Activated T-helper 1 cell treated with anti-CD3 and anti-CD28 coated beads, Interleukin-2, amount 50 U/mL, for 16 hours (primary cell): ENCODE results near the gene CD300E.
"Not testable (repeated sequence)": the region's sequence is repeated elsewhere in the genome, so short reads cannot be mapped to it uniquely, and the experiment has no call there.

Experiments used
- DNase-seq, 2 donors: peaks; one replicate each; pipeline ENCODE4 v3.0.0-alpha.2; 2020; ENCODE audit warnings: low read depth in 1 of 2, low spot score in 1 of 2

CD300E gene

DNA sequence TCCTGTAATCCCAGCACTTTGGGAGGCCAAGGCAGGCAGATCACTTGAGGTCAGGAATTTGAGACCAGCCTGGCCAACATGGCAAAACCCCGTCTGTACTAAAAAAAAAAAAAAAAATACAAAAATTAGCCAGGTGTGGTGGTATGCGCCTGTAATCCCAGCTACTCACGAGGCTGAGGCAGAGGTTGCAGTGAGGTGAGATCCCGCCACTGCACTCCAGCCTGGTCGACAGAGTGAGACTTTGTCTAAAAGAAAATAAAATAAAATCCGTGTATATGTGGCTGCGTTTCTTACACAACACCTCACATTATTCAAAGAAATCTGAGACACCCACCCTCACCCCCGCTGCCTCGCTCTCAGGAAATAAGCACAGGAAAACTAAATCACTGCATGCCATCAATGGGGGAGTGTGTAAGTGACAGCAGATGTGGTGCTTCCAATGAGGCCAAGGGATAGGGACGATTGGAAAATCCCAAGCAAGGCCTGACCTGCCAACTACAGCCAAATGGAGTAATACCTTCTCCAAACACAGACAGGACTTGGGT, 13.1 kb upstream of the CD300E start:
- not testable (repeated sequence) for DNase-seq

DNA sequence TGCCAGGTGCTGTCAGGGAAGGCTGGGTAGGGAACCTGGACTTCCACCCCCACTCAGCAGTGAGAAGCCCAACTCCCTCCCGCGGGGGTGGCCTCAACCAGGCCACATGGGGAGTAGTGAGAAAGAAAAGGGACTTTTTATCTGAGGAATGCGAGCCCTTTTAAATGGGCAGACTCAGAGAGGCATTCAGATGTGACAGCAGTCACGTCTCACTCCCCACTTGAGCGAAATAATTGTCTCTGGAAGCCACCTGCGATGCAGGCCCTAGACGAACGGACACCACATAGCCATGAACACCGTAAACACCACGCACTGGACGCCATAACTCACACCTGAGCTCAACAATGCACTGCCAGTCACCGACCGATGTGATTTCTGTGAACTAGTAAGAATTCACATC, 11.9 kb upstream of the CD300E start:
- no peak for DNase-seq

DNA sequence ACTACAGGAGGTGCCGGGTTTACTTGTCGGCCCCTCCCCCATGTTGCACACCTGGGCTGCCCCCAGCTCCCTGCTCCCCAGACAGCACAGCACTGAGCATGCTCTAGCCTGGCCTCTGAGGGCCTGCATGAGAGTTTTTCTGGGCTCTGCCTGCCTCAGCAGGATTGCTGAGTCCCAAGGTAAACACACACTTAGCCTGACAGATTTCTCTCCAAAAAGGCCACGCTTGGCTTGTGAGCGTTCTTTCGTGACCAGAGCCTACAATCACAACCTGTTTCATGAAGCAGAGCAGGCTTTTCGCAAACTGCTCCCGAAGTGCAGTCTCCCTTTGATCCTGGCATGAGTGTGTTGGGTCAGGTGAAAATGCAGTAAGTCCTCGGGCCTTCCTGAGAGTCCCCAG, 9.8 kb upstream of the CD300E start:
- DNase-seq, result no peak

DNA sequence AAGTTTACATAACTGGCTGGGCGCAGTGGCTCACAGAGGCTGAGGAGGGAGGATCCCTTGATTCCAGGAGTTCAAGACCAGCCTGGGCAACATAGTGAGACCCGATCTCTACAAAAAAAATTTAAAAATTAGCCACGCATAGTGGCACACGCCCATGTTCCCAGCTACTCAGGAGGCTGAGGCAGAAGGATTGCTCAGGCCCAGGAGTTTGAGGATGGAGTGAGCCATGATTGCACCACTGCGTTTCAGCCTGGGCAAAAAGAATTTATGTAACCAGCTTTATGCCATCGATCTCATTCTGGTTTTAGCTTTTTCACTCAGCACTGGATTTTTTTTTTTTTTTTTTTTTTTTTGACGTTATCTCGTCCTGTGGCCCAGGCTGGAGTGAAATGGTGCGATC, 9.1 kb upstream of the CD300E start:
- no peak for DNase-seq

DNA sequence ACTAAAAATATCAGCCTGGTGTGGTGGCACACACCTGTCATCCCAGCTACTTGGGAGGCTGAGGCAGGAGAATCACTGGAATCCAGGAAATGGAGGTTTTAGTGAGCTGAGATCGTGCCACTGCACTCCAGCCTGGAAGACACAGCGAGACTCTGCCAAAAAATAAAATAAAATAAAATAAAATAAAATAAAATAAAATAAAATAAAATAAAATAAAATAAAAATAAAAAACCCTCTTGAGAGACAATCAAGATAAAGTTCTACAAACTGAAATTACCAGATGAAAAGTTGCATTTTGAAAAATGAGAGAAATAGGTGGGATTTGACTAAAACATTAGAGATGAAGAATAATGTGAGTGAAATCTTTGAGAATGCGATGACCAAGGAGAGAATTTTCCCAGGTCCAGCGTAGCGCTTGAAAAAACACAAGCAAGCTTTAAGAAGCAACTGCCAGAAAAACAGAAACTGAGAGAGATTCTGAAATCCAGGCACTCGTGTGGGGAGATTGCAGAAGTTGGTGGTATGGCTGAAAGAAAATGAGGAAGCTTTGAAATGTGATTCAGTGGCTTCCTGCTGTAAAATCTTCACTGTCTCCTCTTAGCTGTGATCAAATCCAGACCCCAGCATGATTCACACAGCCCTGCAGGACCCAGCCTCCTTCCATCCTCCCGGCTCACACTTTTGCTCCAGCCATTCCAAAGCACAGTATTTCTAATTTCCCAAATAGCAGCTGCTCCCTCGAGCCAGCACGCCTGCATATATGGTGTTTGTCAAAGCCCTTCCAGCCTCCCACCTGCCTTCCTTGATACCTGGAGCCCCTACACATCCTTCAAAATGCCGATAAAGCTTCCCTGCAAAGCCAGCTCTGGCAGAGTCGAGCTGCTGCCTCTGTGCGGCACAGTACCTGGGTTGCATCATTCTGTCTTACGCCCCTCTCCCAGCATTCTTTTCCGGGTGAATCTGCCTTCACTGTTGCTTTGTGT, 8.2 kb upstream of the CD300E start:
- DNase-seq, result no peak

DNA sequence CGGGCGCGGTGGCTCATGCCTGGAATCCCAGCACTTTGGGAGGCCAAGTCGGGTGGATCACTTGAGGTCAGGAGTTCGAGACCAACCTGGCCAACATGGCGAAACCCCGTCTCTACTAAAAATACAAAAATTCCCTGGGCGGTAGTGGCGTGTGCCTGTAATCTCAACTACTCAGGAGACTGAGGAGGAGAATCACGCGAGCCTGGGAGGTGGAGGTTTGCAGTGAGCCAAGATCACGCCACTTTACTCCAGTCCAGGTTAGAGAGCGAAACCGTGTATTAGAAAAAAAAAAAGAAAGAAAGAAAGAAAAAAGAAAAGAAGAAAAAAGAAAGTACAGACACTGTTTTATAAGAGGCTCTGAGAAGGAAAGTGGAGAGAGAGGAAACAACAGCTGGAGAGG, 6.7 kb upstream of the CD300E start:
- DNase-seq, result not testable (repeated sequence)

DNA sequence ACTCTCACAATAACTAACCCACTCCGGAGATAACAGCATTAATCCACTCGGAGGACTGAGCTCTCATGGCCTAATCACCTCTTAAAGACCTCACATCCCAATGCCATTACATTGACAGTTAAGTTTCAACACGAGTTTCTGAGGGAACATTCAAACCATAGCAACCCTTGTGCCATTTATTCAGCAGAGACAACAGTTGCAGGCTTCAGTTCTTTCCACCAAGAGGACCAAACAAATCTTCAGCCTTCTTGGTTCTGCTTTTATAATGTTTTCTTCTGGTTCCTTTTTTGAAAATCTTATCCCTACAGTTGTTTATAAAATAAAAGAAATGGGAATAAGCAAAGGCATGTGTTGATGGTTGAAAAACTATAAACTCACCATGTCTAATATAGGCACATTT, 2.1 kb upstream of the CD300E start:
- no peak for DNase-seq

DNA sequence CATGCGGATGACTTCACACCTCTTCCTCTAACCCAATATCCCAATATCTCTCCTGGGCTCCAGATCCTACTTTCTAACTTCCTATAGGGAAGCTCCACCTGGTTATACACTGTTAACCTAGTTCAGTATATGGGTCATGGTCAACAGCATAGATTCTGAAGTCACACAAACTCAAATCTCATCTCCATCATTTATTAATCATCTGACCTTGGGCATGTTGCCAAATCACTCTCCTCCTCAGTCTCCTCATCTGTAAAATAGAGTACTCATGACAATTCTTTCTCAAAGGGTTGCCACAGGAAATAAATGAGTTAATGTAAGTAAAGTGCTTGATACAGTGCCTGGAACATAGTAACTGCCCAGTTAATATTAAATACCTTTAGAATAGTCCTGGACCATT, 593 bp upstream of the CD300E start:
- no peak for DNase-seq

DNA sequence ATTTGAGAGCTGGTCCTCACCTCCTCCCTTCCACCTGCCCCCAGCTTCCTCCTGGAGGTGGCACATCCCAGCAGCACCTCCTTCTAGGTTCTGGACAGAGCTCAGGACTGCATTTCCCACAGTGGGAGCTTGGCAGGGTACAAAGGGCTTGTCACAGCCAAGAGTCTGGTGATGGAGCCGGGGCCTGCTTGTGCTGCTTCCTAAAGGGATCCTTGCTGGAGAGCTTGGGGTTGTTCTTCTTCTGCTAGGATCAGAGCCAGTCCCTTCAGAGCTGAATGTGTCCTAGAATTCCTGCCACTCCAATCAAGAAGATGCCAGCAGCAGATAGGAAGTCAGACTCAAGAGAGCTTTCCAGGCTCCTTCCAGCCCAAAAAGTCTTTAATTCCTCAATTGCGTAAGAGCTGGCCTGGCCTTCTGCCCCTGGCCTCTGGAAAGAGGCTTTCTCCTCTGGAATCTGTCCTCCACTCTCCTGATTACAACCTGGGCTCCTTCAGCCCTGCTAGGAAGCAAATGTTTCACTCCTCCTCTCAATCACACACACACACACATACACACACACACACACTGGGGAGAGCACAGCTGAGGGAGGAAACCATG, 4.4 kb downstream of the CD300E start:
- no peak for DNase-seq

DNA sequence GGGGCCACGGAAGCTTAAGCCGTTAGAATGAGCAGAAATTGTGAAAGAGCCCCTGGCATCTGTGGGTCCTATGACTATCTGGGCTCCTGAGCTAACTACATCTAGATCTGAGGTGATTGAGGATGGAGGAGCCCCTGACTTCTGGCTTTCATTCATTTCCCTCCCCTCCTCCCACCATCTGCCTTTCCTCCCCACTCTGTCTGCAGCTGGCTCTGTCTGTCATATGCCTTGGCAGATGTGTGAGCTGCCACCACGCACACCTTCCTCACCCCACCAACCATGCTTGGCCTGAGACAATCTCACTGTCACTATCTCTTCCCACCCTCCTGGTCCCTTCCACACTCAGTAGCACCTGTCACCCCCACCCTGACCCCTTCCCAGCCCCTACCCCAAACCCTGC, 5.1 kb downstream of the CD300E start:
- no peak for DNase-seq

DNA sequence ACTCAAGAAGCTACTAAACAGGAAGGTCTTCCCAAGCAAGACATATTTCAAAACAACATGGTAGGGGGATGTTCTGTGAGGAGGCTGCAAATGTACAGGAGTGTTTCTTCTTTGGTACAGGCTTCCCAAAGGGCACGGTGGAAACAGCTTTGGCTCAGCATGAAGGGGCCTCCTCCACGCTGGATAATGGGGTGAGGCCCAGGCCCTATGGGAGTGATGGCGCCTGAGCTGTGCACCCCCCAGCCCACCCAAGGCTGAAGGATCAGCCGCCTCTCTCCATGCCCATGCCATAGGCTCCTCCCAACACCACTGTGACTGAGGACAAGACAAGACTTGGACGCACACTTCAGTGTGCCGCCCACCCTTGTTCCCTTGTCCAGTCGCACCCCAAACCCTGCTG, 6.8 kb downstream of the CD300E start:
- no peak for DNase-seq

DNA sequence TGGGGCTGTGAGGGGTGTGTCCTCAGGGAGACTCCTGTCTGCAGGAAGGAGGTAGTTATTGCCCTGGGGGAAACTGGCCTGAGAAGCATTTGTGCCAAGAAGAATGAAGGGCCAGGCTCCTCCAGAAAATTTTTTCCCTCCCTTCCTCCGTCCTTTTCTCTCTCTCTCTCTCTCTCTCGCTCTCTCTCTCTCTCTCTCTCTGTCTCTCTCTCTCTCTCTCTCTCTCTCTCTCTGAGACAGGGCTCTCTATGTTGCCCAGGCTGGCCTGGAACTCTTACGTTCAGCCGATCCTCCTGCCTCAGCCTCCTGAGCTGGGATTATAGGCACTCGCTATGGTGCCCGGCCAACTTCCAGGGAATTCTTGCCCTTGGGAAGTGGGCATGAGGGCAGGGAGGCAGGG, 11.5 kb downstream of the CD300E start:
- DNase-seq, result no peak

DNA sequence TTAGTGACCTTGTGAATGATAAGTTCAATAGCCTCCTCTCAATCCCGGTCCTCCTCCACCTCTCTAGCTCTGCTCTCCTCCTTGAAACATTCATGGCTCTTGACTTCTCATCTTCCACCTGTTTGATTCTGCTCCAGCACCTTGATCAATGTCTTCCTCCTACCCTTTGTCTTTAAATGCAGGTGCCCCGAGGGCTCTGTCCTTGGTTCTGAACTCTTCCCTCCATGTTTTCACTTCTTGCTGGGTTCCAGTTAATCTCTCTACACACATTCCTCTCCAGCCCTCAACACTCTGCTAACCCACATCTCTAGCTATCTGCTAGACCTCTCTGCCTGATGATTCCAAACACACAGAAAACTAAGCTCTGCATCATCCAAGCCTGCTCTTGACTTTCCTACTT, 13.4 kb downstream of the CD300E start:
- no peak for DNase-seq

DNA sequence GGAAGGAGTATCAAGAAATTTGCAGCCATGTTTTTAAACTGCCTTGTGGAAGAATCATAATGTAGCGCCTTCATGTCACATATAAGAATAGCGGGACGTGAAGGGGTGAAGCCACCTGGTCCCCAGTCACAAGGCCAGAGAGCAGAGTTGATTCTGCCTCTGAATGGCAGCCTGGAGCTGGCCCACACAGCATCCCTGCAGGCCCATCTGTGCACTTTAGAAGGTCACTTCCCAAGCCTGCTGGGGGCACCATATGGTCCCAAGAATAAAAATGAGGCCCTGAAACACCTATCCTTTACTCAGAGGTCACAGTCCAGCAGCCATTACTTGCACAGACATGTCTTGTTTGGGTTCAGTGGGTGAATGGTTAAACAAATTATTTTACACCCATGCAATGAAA, 15.0 kb downstream of the CD300E start:
- DNase-seq, result no peak

DNA sequence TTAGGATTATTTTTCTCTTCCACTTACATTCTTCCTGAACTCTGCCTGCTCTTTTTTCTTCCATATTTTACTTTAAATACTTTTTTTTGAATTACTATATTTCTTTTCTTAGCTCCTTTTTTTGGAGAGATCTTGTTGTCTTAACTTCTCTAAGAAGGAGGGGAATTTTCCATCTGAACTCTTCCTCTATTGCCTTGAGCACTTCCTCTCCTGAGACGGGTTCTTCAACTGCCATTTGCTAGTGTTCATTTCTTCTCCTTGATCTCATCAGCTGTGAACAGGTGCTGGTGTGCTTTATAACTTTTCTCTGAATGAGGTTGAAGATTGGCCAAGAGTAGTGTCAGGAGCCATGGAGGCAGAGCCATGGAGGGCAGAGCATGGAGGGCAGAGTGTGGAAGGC, 16.3 kb downstream of the CD300E start:
- no peak for DNase-seq

DNA sequence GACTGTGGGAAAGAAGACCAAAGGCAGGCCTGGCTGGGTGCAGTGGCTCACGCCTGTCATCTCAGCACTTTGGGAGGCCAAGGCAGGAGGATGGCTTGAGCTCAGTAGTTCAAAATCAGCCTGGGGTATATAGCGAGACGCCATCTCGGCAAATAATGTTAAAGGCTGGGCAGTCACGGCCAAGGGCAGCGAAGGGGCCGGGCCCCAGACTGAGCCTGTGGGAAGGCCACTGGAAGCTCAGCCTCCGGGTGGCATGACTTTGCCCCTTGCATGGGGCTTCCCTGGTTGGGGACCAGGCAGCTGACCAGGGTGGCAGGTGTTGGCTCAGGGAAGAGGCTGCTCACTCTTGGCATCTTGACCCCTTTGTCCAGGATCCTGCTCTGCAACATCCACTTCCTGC, 17.5 kb downstream of the CD300E start:
- no peak for DNase-seq

DNA sequence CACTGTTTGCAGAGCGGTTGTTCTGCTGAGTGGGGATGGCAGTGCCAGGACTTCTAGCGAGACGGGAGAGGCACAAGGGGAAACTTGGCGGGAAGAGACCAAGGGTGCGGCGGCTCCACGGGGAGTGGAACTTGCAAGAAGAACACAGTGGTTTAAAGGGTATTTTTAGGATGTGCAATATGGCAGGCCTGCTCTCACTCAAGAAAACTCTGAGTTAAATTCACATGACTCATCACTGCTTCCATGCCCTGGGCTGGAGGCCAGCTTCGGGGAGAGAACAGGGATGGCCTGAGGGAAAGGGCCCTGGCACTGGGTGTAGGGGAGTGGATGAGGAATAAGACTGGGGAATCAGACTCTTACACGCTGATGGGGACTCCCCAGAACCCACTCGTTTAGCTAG, 18.2 kb downstream of the CD300E start:
- DNase-seq, result no peak

DNA sequence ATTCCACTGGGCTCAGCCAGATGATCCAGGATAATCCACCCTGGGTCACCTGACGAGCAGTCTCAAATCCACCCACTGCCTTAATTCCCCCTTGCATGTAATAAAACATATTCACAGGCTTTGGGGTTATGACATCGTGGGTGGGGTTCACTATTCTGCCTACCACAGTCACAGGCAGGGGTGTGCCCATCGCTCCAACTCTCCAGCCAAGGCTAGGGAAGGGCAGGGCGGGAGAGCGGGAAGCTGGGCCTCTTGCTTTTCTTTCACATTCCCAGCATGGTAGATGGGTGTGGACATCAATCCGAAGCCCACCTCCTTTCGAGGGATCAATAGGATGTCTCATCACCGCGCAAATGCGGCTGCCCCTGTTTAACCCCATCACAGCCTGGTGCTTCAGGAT, 18.8 kb downstream of the CD300E start:
- DNase-seq, result no peak

DNA sequence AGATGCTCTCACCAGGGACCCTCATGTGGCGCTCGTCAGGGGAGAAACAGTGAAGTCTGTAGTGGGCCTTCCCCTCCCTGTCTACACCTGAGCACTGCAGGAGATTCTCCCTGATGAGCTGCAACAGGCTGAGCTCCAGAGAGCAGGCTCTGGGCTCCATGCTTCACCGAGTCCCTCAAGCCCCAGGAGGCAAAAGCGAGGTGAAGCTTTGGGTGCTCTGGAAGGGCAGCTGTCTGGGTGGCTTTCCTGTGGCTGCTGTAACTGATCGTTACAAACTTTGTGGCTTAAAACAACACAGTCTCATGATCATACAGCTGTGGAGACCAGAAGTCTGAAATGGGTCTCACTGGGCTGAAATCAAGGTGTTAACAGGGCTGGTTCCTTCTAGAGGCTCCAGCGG, 19.3 kb downstream of the CD300E start:
- no peak for DNase-seq

DNA sequence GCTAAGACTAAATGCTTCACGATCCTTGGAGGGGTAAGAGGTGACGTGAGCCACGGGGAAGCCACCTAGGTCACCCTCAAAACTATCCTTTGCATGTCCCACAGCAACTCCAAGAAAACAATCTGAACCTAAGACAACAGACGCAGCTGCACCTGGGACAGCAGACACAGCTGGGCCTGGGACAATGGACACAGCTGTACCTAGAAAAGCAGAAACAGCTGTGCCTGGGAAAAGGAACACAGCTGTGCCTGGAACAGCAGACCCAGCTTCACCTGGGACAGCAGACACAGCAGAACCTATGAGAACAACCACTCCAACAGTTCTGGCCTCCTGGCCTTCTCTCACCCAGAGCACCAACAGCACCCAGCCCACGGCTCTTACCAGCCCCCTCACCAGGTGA, 19.8 kb downstream of the CD300E start:
- no peak for DNase-seq

DNA sequence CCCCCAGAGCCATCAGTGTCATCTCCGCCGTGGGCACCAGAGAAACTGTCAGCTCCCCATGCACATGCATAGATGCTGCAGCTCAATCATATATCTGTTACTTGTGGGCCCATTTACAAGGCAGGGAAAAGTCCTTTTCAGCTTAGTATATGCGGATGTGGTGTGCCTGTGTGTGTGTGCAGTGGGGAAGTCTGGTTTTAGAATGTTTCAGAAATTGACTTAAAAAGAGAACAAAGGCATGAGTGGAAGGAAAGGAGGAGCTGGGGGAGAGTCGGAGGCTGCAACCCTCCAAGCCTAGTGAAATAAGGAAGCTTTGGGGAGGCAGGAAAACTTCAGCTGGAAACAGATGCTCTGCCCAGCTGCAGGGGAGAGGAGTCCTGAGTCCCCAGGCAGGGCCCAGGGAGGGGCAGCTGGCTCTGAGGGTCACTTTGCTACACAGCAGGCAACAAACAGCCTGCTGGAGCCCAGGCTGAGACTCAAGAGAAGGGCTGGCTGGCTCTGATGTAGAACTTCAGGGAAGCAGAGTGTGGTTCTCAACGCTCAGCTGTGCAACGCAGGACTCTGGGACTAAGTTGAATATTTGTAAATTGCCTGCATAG, 20.4 kb downstream of the CD300E start:
- no peak for DNase-seq

DNA sequence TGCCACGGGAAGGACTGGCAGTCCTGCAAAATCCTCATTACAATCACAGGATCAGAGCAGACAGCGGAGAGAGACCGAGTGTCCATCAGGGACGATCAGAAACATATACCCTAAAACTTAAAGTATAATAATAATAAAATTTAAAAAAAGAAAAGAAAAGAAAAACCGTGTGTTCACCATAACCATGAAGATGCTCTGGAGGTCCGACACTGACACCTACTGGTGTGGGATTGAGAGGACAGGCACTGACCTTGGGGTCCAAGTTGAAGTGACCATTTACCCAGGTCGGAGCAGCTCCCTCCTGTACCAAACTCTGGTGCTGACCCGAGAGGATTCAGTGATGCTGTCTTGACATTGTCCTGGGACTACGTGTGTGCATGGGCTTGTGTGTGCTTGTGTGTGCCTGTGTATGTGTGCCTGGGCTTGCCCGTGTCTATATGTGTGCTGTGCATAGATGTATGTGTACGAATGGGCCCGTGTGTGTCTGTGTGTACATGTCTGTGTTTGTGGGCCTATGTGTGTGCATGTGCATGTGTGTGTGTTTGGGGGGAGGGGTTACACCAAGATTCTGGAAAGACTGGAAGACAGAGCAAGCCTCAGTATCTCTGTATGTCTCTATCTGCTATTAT, 21.5 kb downstream of the CD300E start:
- no peak for DNase-seq
